ENCODE measurements around the gene PSMG1. TPM values are rescaled to one million over a fixed set of nuclear protein-coding genes. Genes with fewer than 3 reads are reported as not detected.

The PSMG1 gene
- 23.8 and 34.0 TPM in 2 replicates for total RNA-seq

GRCh38 chr21:39183272-39184049 is at the start of gene PSMG1:
Gene PSMG1, minus strand, starts transcription at chr21:39183451. Its CDS starts 66 bp downstream, at chr21:39183385.

Other genes with a start within 250 kb of the PSMG1 start
- gene BRWD1, start 130.2 kb upstream of the PSMG1 start, total RNA-seq, result 75.1 and 91.8 TPM in 2 replicates
- gene HMGN1, start 165.6 kb upstream of the PSMG1 start, total RNA-seq, result 250 and 289 TPM in 2 replicates

All from smooth muscle cell of the umbilical artery (primary cell).